Prostate gland (tissue), 2 donors: ENCODE measurements around the gene ZBTB9. TPM values are rescaled to one million over a fixed set of nuclear protein-coding genes. Genes with fewer than 3 reads are reported as not detected.
A peak's percentile ranks its signal among the peaks of the same experiment; 100 is the strongest.

Source experiments
- DNase-seq: peaks from one replicate; pipeline ENCODE4 v3.0.0-alpha.2; 2019; ENCODE audit warnings: low spot score
- H3K27ac ChIP-seq, 2 donors: fragments of 200-600 bp; sonication (generic); 2 replicates each; pipeline ENCODE4 v1.5.1; 2017 to 2019
- H3K27me3 ChIP-seq: fragments of 200-600 bp; sonication (generic); replicated peaks from 2 replicates; pipeline ENCODE4 v1.5.1; 2019; ENCODE audit not compliant: insufficient read depth
- H3K36me3 ChIP-seq, 2 donors: fragments of 200-600 bp; sonication (generic); 1 replicate in 1 of 2; 2 replicates in 1 of 2; pipeline versions ENCODE4 v1.5.1 to v1.8.1; 2017 to 2019
- H3K4me1 ChIP-seq: fragments of 200-600 bp; sonication (generic); replicated peaks from 2 replicates; pipeline ENCODE4 v1.5.1; 2019
- H3K4me3 ChIP-seq, 2 donors: fragments of 200-600 bp; sonication (generic); 2 replicates each; pipeline ENCODE4 v1.5.1; 2017 to 2019
- H3K9me3 ChIP-seq: fragments of 200-600 bp; sonication (generic); 2 replicates; pipeline ENCODE4 v1.5.1; 2017
- CTCF ChIP-seq, 4 experiments: fragments of 200-600 bp in 2 of 4; fragments of 450-650 bp in 2 of 4; sonication (generic) in 2 of 4; IDR thresholded peaks; 1 replicate in 3 of 4; 2 replicates in 1 of 4; pipeline ENCODE4 v1.5.1; 2016 to 2019; ENCODE audit warnings: antibody characterized with exemption in 4 of 4, mild to moderate bottlenecking in 2 of 4, moderate library complexity in 2 of 4
- POLR2A ChIP-seq: fragments of 450-650 bp; IDR thresholded peaks from one replicate; pipeline ENCODE4 v1.6.1; 2016; ENCODE audit warnings: antibody characterized with exemption, mild to moderate bottlenecking
- POLR2AphosphoS5 ChIP-seq: sonication (generic); formaldehyde crosslinking; IDR thresholded peaks from one replicate; pipeline ENCODE4 v1.6.1; 2017; ENCODE audit warnings: antibody characterized with exemption
- WGBS: methylation state at CpG from one replicate; pipeline ENCODE4 v1.1.5; 2018; 5-methylcytosine and 5-hydroxymethylcytosine counted together
- intact Hi-C: fragments of 100-400 bp; cut with DNase I; formaldehyde crosslinking; loops from one replicate; pipeline ENCODE4 v1.14.2; 2022
- total RNA-seq, 2 donors: library from RNA; depleted of rRNA; stranded (reverse); fragments of >200 nt; gene quantifications; one replicate each; pipeline ENCODE4 v1.1.0, GENCODE V29; 2016

ZBTB9 gene
- total RNA-seq, 2 donors from 2014 or later = 3.5 to 8.9 TPM

DNA sequence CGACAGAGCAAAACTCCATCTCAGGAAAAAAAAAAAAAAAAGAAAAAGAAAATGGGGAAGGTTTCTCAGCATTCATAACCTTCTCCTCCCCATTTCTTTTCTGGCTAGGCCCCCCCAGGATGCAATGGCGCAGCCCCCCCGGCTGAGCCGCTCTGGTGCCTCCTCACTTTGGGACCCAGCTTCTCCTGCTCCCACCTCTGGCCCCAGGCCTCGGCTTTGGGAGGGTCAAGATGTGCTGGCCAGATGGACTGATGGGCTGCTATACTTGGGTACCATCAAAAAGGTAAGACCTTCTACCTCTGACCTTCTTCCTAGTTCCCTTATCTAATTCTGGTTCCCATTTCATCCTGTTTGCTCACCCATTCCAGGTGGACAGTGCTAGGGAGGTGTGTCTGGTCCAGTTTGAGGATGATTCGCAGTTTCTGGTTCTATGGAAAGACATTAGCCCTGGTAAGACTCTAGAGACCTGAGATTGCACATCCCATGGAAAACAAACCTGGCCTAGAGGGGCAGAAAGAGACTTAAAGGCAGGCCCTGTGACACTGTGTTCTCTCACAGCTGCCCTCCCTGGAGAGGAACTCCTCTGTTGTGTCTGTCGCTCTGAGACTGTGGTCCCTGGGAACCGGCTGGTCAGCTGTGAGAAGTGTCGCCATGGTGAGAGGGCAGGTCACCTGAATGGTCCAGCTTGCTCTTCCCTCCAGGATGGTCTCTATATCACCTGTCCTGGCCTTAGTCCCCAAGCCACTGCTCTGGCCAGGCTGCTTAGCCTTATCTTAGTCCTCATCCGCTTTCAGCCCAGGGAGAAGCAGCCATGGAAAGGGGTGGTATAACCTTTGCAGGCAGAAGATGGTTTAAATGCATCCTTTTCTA lies 42.0 kb upstream of the ZBTB9 start:
- Histone ChIP-seq H3K4me3 (peak overlapping the region in 1 of 2 donors; percentile 100), H3K4me1 (peaks cover 12% of the 10 kb centered on the region), H3K9me3 (no peaks in the 10 kb centered on the region), H3K36me3 (no peaks in the 10 kb centered on the region), H3K27ac (peak overlapping the region; percentile 100), H3K27me3 (no peaks in the 10 kb centered on the region)
- intact Hi-C loops = loop anchor here (5.0 to 10.0 kb wide), 2 partner anchors 95 to 438 kb away; partner anchors contain the start of gene ZBTB22
- TF ChIP-seq POLR2AphosphoS5 (no peak), CTCF (IDR thresholded peaks at IDR 0.05) (no peak), POLR2A (no peak)
- DNase-seq = no peak
- WGBS = 85% methylated on average over 10 of the region's 10 CpGs

DNA sequence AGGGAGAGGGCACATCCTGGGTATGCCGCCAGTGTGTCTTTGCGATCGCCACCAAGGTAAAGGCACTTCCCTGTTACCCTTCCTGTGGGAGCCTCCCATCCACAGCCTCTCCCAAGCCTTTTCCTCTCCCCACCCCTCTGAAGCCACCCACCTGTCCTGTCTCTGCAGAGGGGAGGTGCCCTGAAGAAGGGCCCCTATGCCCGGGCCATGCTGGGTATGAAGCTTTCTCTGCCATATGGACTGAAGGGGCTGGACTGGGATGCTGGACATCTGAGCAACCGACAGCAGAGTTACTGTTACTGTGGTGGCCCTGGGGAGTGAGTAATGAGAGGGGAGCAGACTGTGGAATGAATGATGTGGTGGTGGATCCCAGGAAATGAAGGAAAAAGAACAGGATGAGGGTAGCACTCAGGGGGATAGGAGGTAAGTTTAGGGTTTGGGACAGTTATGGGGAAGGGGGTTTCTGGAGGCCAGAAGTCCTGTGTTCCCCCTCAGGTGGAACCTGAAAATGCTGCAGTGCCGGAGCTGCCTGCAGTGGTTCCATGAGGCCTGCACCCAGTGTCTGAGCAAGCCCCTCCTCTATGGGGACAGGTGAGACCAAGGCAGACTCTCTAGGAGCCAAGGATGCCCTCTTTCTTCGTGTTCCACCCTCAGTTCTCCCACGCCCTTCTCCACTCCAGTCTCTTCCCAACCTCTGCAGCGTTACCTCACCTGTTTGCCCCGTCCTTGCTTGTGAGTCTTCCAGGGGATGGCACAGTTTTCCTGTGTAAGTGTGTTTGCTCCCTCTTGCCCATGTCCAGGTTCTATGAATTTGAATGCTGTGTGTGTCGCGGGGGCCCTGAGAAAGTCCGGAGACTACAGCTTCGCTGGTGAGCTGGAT lies 40.9 kb upstream of the ZBTB9 start:
- DNase-seq = no peak
- intact Hi-C loops = loop anchor here (5.0 to 10.0 kb wide), 2 partner anchors 96 to 439 kb away; partner anchors contain the start of gene ZBTB22
- peaks cover 12% of the 10 kb centered on the region for H3K4me1 ChIP-seq
- H3K27ac ChIP-seq = no peak overlapping the region
- no peaks in the 10 kb centered on the region for H3K36me3 ChIP-seq
- WGBS = 79% methylated on average over 14 of the region's 14 CpGs
- no peak for TF ChIP-seq POLR2AphosphoS5
- TF ChIP-seq CTCF (IDR thresholded peaks at IDR 0.05) = no peak
- no peak for TF ChIP-seq POLR2A
- no peaks in the 10 kb centered on the region for H3K9me3 ChIP-seq
- H3K27me3 ChIP-seq = no peaks in the 10 kb centered on the region
- no peak overlapping the region for H3K4me3 ChIP-seq

DNA sequence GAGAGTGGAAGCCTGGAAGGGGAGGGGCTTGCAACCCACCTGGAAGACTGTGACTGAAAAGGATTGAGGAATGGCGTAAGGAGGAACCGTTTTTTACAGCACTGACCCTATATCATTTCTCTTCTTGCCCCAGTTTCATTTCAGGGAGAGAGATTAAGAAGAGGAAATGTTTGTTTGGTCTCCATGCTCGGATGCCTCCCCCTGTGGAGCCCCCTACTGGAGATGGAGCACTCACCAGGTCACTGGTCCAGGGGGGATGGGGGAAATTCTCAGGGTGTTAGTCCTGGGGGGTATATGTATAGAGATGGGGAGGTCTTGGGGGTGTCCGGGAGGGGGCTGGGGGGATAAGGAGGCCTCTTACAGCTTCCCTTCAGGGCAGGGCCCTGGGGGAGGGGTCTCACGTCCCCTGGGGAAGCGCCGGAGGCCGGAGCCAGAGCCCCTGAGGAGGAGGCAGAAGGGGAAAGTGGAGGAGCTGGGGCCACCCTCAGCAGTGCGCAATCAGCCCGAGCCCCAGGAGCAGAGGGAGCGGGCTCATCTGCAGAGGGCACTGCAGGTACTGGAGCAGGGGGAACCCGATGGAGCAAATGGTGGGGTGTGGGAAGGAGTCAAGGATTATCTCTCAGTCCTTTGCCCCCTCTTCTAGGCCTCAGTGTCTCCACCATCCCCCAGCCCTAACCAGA lies 39.6 kb upstream of the ZBTB9 start:
- TF ChIP-seq POLR2AphosphoS5 = no peak
- no peak for TF ChIP-seq POLR2A
- TF ChIP-seq CTCF (IDR thresholded peaks at IDR 0.05) = no peak
- H3K4me1 ChIP-seq = peaks cover 12% of the 10 kb centered on the region
- H3K4me3 ChIP-seq = no peak overlapping the region
- no peak for DNase-seq
- H3K9me3 ChIP-seq = no peaks in the 10 kb centered on the region
- 72% methylated on average over 12 of the region's 12 CpGs for WGBS
- H3K36me3 ChIP-seq = no peaks in the 10 kb centered on the region
- no peaks in the 10 kb centered on the region for H3K27me3 ChIP-seq
- no peak overlapping the region for H3K27ac ChIP-seq
- intact Hi-C loops = loop anchor here (5.0 to 10.0 kb wide), 2 partner anchors 97 to 440 kb away; partner anchors contain the start of gene ZBTB22

GRCh38 chr6:33415831-33416230 lies 38.5 kb upstream of the ZBTB9 start:
- Histone ChIP-seq H3K4me1 (peaks cover 12% of the 10 kb centered on the region), H3K36me3 (no peaks in the 10 kb centered on the region), H3K4me3 (no peak overlapping the region), H3K9me3 (no peaks in the 10 kb centered on the region), H3K27ac (no peak overlapping the region), H3K27me3 (no peaks in the 10 kb centered on the region)
- intact Hi-C loops = loop anchor here (10.0 kb wide), 1 partner anchor 441 kb away; no protein-coding TSS in a partner anchor
- WGBS = 68% methylated on average over 9 of the region's 9 CpGs
- no peak for DNase-seq
- no peak for TF ChIP-seq POLR2AphosphoS5
